Transverse colon (tissue), 4 donors: ENCODE data around the gene DICER1.

Experiments used
- EP300 ChIP-seq: sonication (generic); formaldehyde crosslinking; IDR thresholded peaks from one replicate; pipeline ENCODE4 v1.6.1; 2017; ENCODE audit warnings: antibody characterized with exemption, low read depth
- POLR2A ChIP-seq: fragments of 450-650 bp; IDR thresholded peaks from one replicate; pipeline ENCODE4 v1.6.1; 2016; ENCODE audit warnings: antibody characterized with exemption, mild to moderate bottlenecking, moderate library complexity
- POLR2AphosphoS5 ChIP-seq, 3 donors: sonication (generic); formaldehyde crosslinking; IDR thresholded peaks; one replicate each; pipeline ENCODE4 v1.6.1; 2016; ENCODE audit warnings: antibody characterized with exemption in 3 of 3
- TF ChIP-seq, protein P1 (sequence below), 5 experiments: fragments of 200-600 bp in 3 of 5; fragments of 450-650 bp in 2 of 5; sonication (generic) in 3 of 5; IDR thresholded peaks; 1 replicate in 2 of 5; 2 replicates in 3 of 5; pipeline ENCODE4 v1.5.1; 2016 to 2017; ENCODE audit warnings: antibody characterized with exemption in 5 of 5, inconsistent platforms in 3 of 5, mild to moderate bottlenecking in 2 of 5, moderate library complexity in 1 of 5

GRCh38 chr14:95193081-95193480, 35.8 kb upstream of the DICER1 start:
- no peak for TF ChIP-seq EP300
- TF ChIP-seq, protein P1, sequence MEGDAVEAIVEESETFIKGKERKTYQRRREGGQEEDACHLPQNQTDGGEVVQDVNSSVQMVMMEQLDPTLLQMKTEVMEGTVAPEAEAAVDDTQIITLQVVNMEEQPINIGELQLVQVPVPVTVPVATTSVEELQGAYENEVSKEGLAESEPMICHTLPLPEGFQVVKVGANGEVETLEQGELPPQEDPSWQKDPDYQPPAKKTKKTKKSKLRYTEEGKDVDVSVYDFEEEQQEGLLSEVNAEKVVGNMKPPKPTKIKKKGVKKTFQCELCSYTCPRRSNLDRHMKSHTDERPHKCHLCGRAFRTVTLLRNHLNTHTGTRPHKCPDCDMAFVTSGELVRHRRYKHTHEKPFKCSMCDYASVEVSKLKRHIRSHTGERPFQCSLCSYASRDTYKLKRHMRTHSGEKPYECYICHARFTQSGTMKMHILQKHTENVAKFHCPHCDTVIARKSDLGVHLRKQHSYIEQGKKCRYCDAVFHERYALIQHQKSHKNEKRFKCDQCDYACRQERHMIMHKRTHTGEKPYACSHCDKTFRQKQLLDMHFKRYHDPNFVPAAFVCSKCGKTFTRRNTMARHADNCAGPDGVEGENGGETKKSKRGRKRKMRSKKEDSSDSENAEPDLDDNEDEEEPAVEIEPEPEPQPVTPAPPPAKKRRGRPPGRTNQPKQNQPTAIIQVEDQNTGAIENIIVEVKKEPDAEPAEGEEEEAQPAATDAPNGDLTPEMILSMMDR (IDR thresholded peaks at IDR 0.05): no peak
- TF ChIP-seq POLR2A: no peak
- no peak for TF ChIP-seq POLR2AphosphoS5 (IDR thresholded peaks at IDR 0.05)
